AG04449 (cell line): ENCODE data around the gene SLC7A14.

Experiments used
- CTCF ChIA-PET: fragments of 350-600 bp; formaldehyde crosslinking; extraction: SDS; loops from one replicate; lab custom pipeline; 2021; ENCODE audit warnings: antibody characterized with exemption; lab: Yijun Ruan, JAX
- POLR2A ChIA-PET: fragments of 400-600, 350-600 bp; formaldehyde crosslinking; extraction: SDS; loops from one replicate; lab custom pipeline; 2020; ENCODE audit warnings: antibody characterized with exemption, inconsistent platforms; lab: Yijun Ruan, JAX
- DNase-seq: peaks from one replicate; pipeline ENCODE4 v3.0.0-alpha.2; 2010; ENCODE audit warnings: low read depth, low spot score
- H3K4me3 ChIP-seq: 2 replicates; pipeline ENCODE4 v1.5.1; 2011; ENCODE audit warnings: low read depth, mild to moderate bottlenecking, control low read depth, low read length
- CTCF ChIP-seq: IDR thresholded peaks from one replicate; pipeline ENCODE4 v1.5.1; 2011; ENCODE audit warnings: mild to moderate bottlenecking, moderate library complexity, low read length, control low read depth, inconsistent platforms; ENCODE audit not compliant: insufficient read depth; ENCODE audit errors: missing control alignments

The SLC7A14 gene

GRCh38 chr3:170467007-170467406 lies 118.9 kb downstream of the SLC7A14 start:
- H3K4me3 ChIP-seq, result no peak overlapping the region
- no peak for TF ChIP-seq CTCF
- ChIA-PET CTCF (interaction anchor here (1.0 to 2.3 kb wide), 3 partner anchors 8 to 343 kb away, joined by 4 to 8 read pairs (median 6); no protein-coding TSS in a partner anchor), POLR2A (no interaction called here)
- DNase-seq, result no peak

GRCh38 chr3:170465955-170466354 lies 119.9 kb downstream of the SLC7A14 start:
- no peak for TF ChIP-seq CTCF
- no peak for DNase-seq
- no peak overlapping the region for H3K4me3 ChIP-seq
- ChIA-PET CTCF (interaction anchor here (0.5 to 2.3 kb wide), 4 partner anchors 9 to 344 kb away, joined by 3 to 8 read pairs (median 5); no protein-coding TSS in a partner anchor), POLR2A (no interaction called here)

GRCh38 chr3:170463011-170463410 lies 122.9 kb downstream of the SLC7A14 start:
- POLR2A ChIA-PET, result no interaction called here
- no peak overlapping the region for H3K4me3 ChIP-seq
- TF ChIP-seq CTCF, result no peak
- CTCF ChIA-PET, result interaction anchor here (1.6 to 1.7 kb wide), 2 partner anchors 39 to 52 kb away, joined by 3 to 4 read pairs; no protein-coding TSS in a partner anchor
- no peak for DNase-seq

GRCh38 chr3:170458285-170458684 lies 127.6 kb downstream of the SLC7A14 start:
- CTCF ChIA-PET, result interaction anchor here (1.1 kb wide), 2 partner anchors 44 to 354 kb away, joined by 3 to 6 read pairs; no protein-coding TSS in a partner anchor
- no peak for DNase-seq
- POLR2A ChIA-PET, result no interaction called here
- no peak overlapping the region for H3K4me3 ChIP-seq
- no peak for TF ChIP-seq CTCF

GRCh38 chr3:170454509-170454908 lies 131.4 kb downstream of the SLC7A14 start:
- no peak for DNase-seq
- no peak overlapping the region for H3K4me3 ChIP-seq
- ChIA-PET CTCF (interaction anchor here (0.8 kb wide), 1 partner anchor 394 kb away, joined by 3 read pairs; no protein-coding TSS in a partner anchor), POLR2A (no interaction called here)
- TF ChIP-seq CTCF, result no peak

GRCh38 chr3:170450039-170450438 lies 135.8 kb downstream of the SLC7A14 start:
- TF ChIP-seq CTCF, result no peak
- ChIA-PET POLR2A (no interaction called here), CTCF (interaction anchor here (0.9 to 2.2 kb wide), 4 partner anchors 9 to 399 kb away, joined by 3 to 9 read pairs (median 4); no protein-coding TSS in a partner anchor)
- H3K4me3 ChIP-seq, result no peak overlapping the region
- no peak for DNase-seq
